Measurements from ENCODE around the gene TBK1. TPM values are rescaled to one million over a fixed set of nuclear protein-coding genes. Genes with fewer than 3 reads are reported as not detected.

TBK1 gene
- total RNA-seq, 1 experiment from 2014 or later = 26.2 TPM

- Histone ChIP-seq H3F3A (ENCODE audit: insufficient read depth, low read depth) (peaks cover 10% of the 10 kb centered on the region; the same call in 1 of the 2 replicates), H3K79me2 (ENCODE audit: low read depth) (peaks cover 12% of the 10 kb centered on the region), H3K27ac (no peak overlapping the region), H3K4me2 (no peak overlapping the region), H3K4me3 (no peak overlapping the region), H2AFZ (no peak overlapping the region), H3K36me3 (ENCODE audit: low read depth) (peaks cover 63% of the 10 kb centered on the region), H3K9me2 (ENCODE audit: insufficient read depth) (no peaks in the 10 kb centered on the region), H4K20me1 (ENCODE audit: insufficient read depth) (peaks cover 32% of the 10 kb centered on the region), H3K9me3 (ENCODE audit: insufficient read depth, low read depth) (no peaks in the 10 kb centered on the region), H3K27me3 (ENCODE audit: insufficient read depth, low read depth) (no peaks in the 10 kb centered on the region), H3K4me1 (replicated peaks; ENCODE audit: insufficient read depth) (no peaks in the 10 kb centered on the region)
- TF ChIP-seq CTCF (conservative IDR thresholded peaks at IDR 0.05) (no peak), EZH2 (IDR thresholded peaks at IDR 0.05; ENCODE audit: low read depth) (no peak)
- no peak for DNase-seq
- POLR2A ChIA-PET (ENCODE audit: unreplicated experiment) = no interaction called here
- CTCF ChIA-PET = no interaction called here
- BruUV-seq (replicated peaks) = no TSS peak
- intact Hi-C loops (cut with micrococcal nuclease; ENCODE audit: unreplicated experiment) = no loop called here
Measured at GRCh38 chr12:64478661-64479060, 26.7 kb downstream of the TBK1 start.

- intact Hi-C loops (cut with micrococcal nuclease; ENCODE audit: unreplicated experiment) = loop anchor here (5.0 kb wide), 1 partner anchor 53 kb away; no protein-coding TSS in a partner anchor
- no peaks in the 10 kb centered on the region for H3K4me1 ChIP-seq (replicated peaks; ENCODE audit: insufficient read depth)
- POLR2A ChIA-PET (ENCODE audit: unreplicated experiment) = no interaction called here
- no TSS peak for BruUV-seq (replicated peaks)
- no peak overlapping the region for H3K27ac ChIP-seq
- no peak overlapping the region for H3K4me3 ChIP-seq
- H2AFZ ChIP-seq = no peak overlapping the region
- H4K20me1 ChIP-seq (ENCODE audit: insufficient read depth) = peaks cover 32% of the 10 kb centered on the region
- CTCF ChIA-PET = no interaction called here
- H3K9me2 ChIP-seq (ENCODE audit: insufficient read depth) = no peaks in the 10 kb centered on the region
- H3K79me2 ChIP-seq (ENCODE audit: low read depth) = peaks cover 12% of the 10 kb centered on the region
- no peaks in the 10 kb centered on the region for H3K9me3 ChIP-seq (ENCODE audit: insufficient read depth, low read depth)
- H3K27me3 ChIP-seq (ENCODE audit: insufficient read depth, low read depth) = no peaks in the 10 kb centered on the region
- TF ChIP-seq CTCF (conservative IDR thresholded peaks at IDR 0.05) = no peak
- TF ChIP-seq EZH2 (IDR thresholded peaks at IDR 0.05; ENCODE audit: low read depth) = no peak
- H3K4me2 ChIP-seq = no peak overlapping the region
- no peak for DNase-seq
- peaks cover 10% of the 10 kb centered on the region; the same call in 1 of the 2 replicates for H3F3A ChIP-seq (ENCODE audit: insufficient read depth, low read depth)
- H3K36me3 ChIP-seq (ENCODE audit: low read depth) = peaks cover 54% of the 10 kb centered on the region
Measured at GRCh38 chr12:64480148-64480547, 28.2 kb downstream of the TBK1 start.

- no peaks in the 10 kb centered on the region for H3F3A ChIP-seq (ENCODE audit: insufficient read depth, low read depth)
- H4K20me1 ChIP-seq (ENCODE audit: insufficient read depth) = 0 out of 2 replicates have a peak, but pooled peaks cover 3% of the 10 kb centered on the region
- no peaks in the 10 kb centered on the region for H3K9me2 ChIP-seq (ENCODE audit: insufficient read depth)
- intact Hi-C loops (cut with micrococcal nuclease; ENCODE audit: unreplicated experiment) = no loop called here
- no peak for DNase-seq
- no peak overlapping the region for H3K27ac ChIP-seq
- H3K79me2 ChIP-seq (ENCODE audit: low read depth) = no peaks in the 10 kb centered on the region
- no peak overlapping the region for H2AFZ ChIP-seq
- H3K4me3 ChIP-seq = no peak overlapping the region
- no TSS peak for BruUV-seq (replicated peaks)
- H3K36me3 ChIP-seq (ENCODE audit: low read depth) = peaks cover 53% of the 10 kb centered on the region
- no peaks in the 10 kb centered on the region for H3K4me1 ChIP-seq (replicated peaks; ENCODE audit: insufficient read depth)
- no peaks in the 10 kb centered on the region for H3K27me3 ChIP-seq (ENCODE audit: insufficient read depth, low read depth)
- ChIA-PET CTCF (no interaction called here), POLR2A (ENCODE audit: unreplicated experiment) (no interaction called here)
- TF ChIP-seq CTCF (conservative IDR thresholded peaks at IDR 0.05) = no peak
- no peak for TF ChIP-seq EZH2 (IDR thresholded peaks at IDR 0.05; ENCODE audit: low read depth)
- H3K9me3 ChIP-seq (ENCODE audit: insufficient read depth, low read depth) = no peaks in the 10 kb centered on the region
- no peak overlapping the region for H3K4me2 ChIP-seq
Measured at GRCh38 chr12:64486657-64487056, 34.7 kb downstream of the TBK1 start.
